IPS-15b (cell line): ENCODE measurements around the gene MRPS23.

Experiments used
- H3K27me3 ChIP-seq: one replicate; pipeline ENCODE4 v1.6.1; 2013; ENCODE audit warnings: low read length; ENCODE audit not compliant: control insufficient read depth, insufficient read depth
- H3K36me3 ChIP-seq: one replicate; pipeline ENCODE4 v1.6.1; 2013; ENCODE audit warnings: low read length; ENCODE audit not compliant: control insufficient read depth, insufficient read depth
- H3K4me1 ChIP-seq: one replicate; pipeline ENCODE4 v1.6.1; 2013; ENCODE audit warnings: mild to moderate bottlenecking, low read length; ENCODE audit not compliant: control insufficient read depth, insufficient read depth
- H3K4me3 ChIP-seq: one replicate; pipeline ENCODE4 v1.5.1; 2013; ENCODE audit warnings: low read depth, low read length
- H3K9ac ChIP-seq: one replicate; pipeline ENCODE4 v1.6.1; 2013; ENCODE audit warnings: low read depth, mild to moderate bottlenecking, low read length
- H3K9me3 ChIP-seq: one replicate; pipeline ENCODE4 v1.6.1; 2013; ENCODE audit warnings: mild to moderate bottlenecking, low read length; ENCODE audit not compliant: control insufficient read depth, insufficient read depth

MRPS23 gene

DNA sequence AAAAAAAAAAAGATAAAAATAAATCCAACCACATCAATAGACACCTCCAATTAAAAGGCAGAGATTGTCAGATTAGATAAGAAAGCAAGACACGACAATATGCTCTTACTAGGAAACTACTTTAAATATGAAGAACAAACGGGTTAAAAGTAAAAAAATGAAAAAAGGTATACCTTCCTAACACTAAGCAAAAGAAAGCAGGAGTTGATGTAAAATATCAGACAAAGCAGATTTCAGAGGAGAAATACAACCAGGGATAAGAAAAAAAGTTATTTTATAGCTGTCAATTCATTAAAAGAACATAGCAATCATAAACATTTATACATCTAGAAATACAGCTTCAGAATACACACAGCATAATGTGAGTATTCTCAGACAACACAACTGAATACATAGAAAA, 55.0 kb downstream of the MRPS23 start:
- Histone ChIP-seq H3K36me3 (no peaks in the 10 kb centered on the region), H3K9ac (no peak overlapping the region), H3K4me1 (no peaks in the 10 kb centered on the region), H3K9me3 (no peaks in the 10 kb centered on the region), H3K27me3 (no peaks in the 10 kb centered on the region), H3K4me3 (no peak overlapping the region)

DNA sequence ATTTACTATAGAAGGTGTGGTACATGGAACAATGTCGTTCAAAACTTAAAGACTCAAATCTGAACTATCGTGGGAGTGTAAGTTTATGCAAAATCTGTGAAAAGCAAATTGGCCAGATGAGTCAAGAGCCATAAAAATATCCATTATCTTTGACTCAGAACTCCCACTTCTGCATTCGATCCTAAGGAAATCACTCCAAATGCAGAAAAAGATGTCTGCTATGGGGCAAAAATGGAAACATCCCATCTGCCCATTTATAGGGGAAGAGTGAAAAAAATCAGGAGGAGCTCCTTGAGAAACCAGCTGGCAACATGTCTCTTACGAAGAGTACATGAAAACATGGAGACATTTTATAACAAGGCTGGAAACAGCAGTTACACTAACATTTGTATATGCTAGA, 61.1 kb downstream of the MRPS23 start:
- H3K27me3 ChIP-seq: peaks cover 15% of the 10 kb centered on the region
- H3K36me3 ChIP-seq: no peaks in the 10 kb centered on the region
- H3K4me1 ChIP-seq: peaks cover 4% of the 10 kb centered on the region
- no peaks in the 10 kb centered on the region for H3K9me3 ChIP-seq
- H3K4me3 ChIP-seq: no peak overlapping the region
- no peak overlapping the region for H3K9ac ChIP-seq

DNA sequence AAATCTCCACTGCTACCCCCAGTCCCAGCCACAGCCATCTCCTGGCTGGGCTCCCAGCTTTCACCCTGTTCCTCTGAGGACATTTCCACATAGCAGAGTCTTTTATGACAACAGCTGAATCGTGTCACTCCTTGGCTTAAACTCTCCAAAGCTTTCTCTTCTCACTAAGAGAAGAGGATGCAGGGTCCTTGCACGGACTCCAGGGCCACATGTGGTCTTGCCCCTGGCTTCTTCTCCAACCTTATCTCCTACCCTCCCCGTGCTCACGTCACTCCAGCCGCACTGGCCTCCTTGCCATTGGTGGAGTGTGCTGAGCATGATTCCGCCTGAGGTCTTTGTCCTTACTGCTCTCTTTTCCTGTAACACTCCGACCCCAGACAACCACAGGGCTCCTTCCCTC, 64.8 kb downstream of the MRPS23 start:
- H3K9me3 ChIP-seq: no peaks in the 10 kb centered on the region
- H3K4me1 ChIP-seq: peaks cover 14% of the 10 kb centered on the region
- peaks cover 17% of the 10 kb centered on the region for H3K27me3 ChIP-seq
- H3K9ac ChIP-seq: no peak overlapping the region
- H3K36me3 ChIP-seq: no peaks in the 10 kb centered on the region
- H3K4me3 ChIP-seq: no peak overlapping the region
